ENCODE data around the gene SCYL3.

DNA sequence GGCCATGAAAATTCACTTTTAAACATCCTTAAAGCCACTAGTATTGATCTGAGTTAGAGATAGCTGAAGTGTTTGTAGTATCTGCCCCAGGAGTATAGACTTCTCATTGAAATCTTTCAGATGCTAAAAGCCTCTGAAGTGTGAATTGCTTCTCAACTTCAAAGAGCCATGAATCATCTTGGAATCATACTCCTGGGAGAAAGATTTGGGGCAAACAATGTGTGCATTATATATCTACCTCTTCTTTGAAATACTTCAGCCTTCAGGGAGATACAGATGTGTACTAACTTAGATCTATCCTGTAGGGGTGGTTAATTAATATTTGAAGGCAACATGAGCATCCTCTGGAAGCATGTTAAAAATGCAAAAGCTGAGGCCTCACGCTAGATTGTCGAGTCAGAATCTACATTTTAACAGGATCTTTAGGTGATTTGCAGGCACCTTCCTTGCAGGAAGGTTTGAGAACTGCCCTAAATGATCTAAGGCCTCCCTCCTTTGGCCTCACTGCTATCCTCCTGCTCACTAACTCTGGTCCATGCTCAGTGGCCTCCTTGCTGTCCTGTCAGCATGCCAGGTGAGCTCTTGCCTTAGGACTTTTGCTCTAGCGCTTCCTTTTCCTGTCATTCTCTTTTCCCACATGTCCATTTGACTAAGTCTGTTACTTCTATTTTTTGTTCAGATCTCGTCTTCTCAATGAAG lies 6.0 kb upstream of the SCYL3 start:
- TF ChIP-seq, protein P1, sequence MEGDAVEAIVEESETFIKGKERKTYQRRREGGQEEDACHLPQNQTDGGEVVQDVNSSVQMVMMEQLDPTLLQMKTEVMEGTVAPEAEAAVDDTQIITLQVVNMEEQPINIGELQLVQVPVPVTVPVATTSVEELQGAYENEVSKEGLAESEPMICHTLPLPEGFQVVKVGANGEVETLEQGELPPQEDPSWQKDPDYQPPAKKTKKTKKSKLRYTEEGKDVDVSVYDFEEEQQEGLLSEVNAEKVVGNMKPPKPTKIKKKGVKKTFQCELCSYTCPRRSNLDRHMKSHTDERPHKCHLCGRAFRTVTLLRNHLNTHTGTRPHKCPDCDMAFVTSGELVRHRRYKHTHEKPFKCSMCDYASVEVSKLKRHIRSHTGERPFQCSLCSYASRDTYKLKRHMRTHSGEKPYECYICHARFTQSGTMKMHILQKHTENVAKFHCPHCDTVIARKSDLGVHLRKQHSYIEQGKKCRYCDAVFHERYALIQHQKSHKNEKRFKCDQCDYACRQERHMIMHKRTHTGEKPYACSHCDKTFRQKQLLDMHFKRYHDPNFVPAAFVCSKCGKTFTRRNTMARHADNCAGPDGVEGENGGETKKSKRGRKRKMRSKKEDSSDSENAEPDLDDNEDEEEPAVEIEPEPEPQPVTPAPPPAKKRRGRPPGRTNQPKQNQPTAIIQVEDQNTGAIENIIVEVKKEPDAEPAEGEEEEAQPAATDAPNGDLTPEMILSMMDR (IDR thresholded peaks at IDR 0.05), result no peak
- no peak for TF ChIP-seq POLR2A (IDR thresholded peaks at IDR 0.05)

Measured in Peyer's patch (tissue), 4 donors.